T-cell (primary cell): ENCODE results near the gene TMEM170B. TPM values are rescaled to one million over a fixed set of nuclear protein-coding genes. Genes with fewer than 3 reads are reported as not detected.

ENCODE experiments used
- ATAC-seq, 4 experiments: fragments of 200-7000 bp in 3 of 4; fragments of 150-1000 bp in 1 of 4; cut with Tn5 transposase; replicated peaks in 1 of 4; 1 replicate in 3 of 4; 2 replicates in 1 of 4; pipeline ENCODE4 v1.10.0; 2021; ENCODE audit warnings: moderate library complexity in 3 of 4, mild to moderate bottlenecking in 2 of 4, moderate number of reproducible peaks in 1 of 4
- CTCF ChIA-PET, 2 donors: fragments of 300-600 bp; sonication (Branson Sonifier 250); formaldehyde crosslinking; loops; one replicate each; lab custom pipeline; 2022; ENCODE audit warnings: antibody characterized with exemption in 2 of 2; lab: Charles Lee
- POLR2A ChIA-PET, 2 donors: fragments of 300-600 bp; sonication (Branson Sonifier 250); formaldehyde crosslinking; loops; one replicate each; lab custom pipeline; 2022; ENCODE audit warnings: antibody characterized with exemption in 2 of 2; lab: Charles Lee
- DNase-seq, 35 experiments: peaks; one replicate each; pipeline versions ENCODE4 v3.0.0 to v3.0.0-alpha.2; 2013 to 2023
- H3K27ac ChIP-seq: one replicate; pipeline ENCODE4 v1.5.1; 2013; ENCODE audit warnings: low read length
- H3K27me3 ChIP-seq, 2 experiments: replicated peaks in 1 of 2; 1 replicate in 1 of 2; 2 replicates in 1 of 2; pipeline versions ENCODE4 v1.6.1 to v1.7.0; 2013; ENCODE audit warnings: low read length in 1 of 2, mixed read lengths in 1 of 2; ENCODE audit not compliant: control insufficient read depth in 2 of 2, insufficient read depth in 2 of 2; ENCODE audit errors: extremely low read depth in 1 of 2
- H3K36me3 ChIP-seq, 2 donors: 1 replicate in 1 of 2; 2 replicates in 1 of 2; pipeline versions ENCODE4 v1.6.1 to v1.7.0; 2013; ENCODE audit warnings: low read length in 1 of 2; ENCODE audit not compliant: control insufficient read depth in 2 of 2, insufficient read depth in 1 of 2; ENCODE audit errors: extremely low read depth in 1 of 2
- H3K4me1 ChIP-seq, 2 experiments: 1 replicate in 1 of 2; 2 replicates in 1 of 2; pipeline versions ENCODE4 v1.6.1 to v1.7.0; 2013; ENCODE audit warnings: low read length in 2 of 2, mixed read lengths in 1 of 2; ENCODE audit not compliant: insufficient read depth in 2 of 2, control insufficient read depth in 1 of 2; ENCODE audit errors: extremely low read depth in 1 of 2
- H3K4me3 ChIP-seq, 2 donors: 1 replicate in 1 of 2; 2 replicates in 1 of 2; pipeline versions ENCODE4 v1.5.1 to v1.7.0; 2013; ENCODE audit warnings: mild to moderate bottlenecking in 2 of 2, low read length in 1 of 2, moderate library complexity in 1 of 2; ENCODE audit not compliant: control insufficient read depth in 1 of 2; ENCODE audit errors: extremely low read depth in 1 of 2
- H3K9me3 ChIP-seq: 2 replicates; pipeline ENCODE4 v1.7.0; 2013
- H3K27ac Mint-ChIP-seq, 2 donors: one replicate each; pipeline ENCODE4 v1.8.0; 2020 to 2021; ENCODE audit warnings: mild to moderate bottlenecking in 2 of 2, mixed read lengths in 2 of 2
- H3K27me3 Mint-ChIP-seq, 2 donors: one replicate each; pipeline ENCODE4 v1.8.0; 2021 to 2022; ENCODE audit warnings: mixed read lengths in 2 of 2
- H3K36me3 Mint-ChIP-seq: one replicate; pipeline ENCODE4 v1.8.0; 2021; ENCODE audit warnings: mixed read lengths
- H3K4me1 Mint-ChIP-seq, 3 donors: one replicate each; pipeline ENCODE4 v1.8.0; 2020 to 2022; ENCODE audit warnings: mixed read lengths in 3 of 3, mild to moderate bottlenecking in 1 of 3
- H3K4me3 Mint-ChIP-seq, 3 donors: one replicate each; pipeline ENCODE4 v1.8.0; 2020 to 2022; ENCODE audit warnings: mild to moderate bottlenecking in 3 of 3, mixed read lengths in 3 of 3, moderate library complexity in 3 of 3
- H3K9me3 Mint-ChIP-seq, 3 donors: one replicate each; pipeline ENCODE4 v1.8.0; 2020 to 2022; ENCODE audit warnings: mixed read lengths in 3 of 3
- whole genome bisulfite sequencing: methylation state at CpG from one replicate; pipeline ENCODE4 v1.1.5; 2013; ENCODE audit warnings: missing lambda C conversion rate; ENCODE audit not compliant: insufficient coverage; 5-methylcytosine and 5-hydroxymethylcytosine counted together
- total RNA-seq, 35 experiments: library from RNA in 6 of 35; stranded (reverse) in 6 of 35; fragments of 120-200 nt in 1 of 35; gene quantifications; one replicate each; pipeline versions ENCODE4 v1.2.1 to v1.2.4 and lab custom pipeline; 2013 to 2026

The TMEM170B gene
- total RNA-seq, 5 donors from 2014 or later (not counting 1 experiment from before 2014, with no cell fraction given) = 1.4 to 2.4 (median 1.9) TPM

DNA sequence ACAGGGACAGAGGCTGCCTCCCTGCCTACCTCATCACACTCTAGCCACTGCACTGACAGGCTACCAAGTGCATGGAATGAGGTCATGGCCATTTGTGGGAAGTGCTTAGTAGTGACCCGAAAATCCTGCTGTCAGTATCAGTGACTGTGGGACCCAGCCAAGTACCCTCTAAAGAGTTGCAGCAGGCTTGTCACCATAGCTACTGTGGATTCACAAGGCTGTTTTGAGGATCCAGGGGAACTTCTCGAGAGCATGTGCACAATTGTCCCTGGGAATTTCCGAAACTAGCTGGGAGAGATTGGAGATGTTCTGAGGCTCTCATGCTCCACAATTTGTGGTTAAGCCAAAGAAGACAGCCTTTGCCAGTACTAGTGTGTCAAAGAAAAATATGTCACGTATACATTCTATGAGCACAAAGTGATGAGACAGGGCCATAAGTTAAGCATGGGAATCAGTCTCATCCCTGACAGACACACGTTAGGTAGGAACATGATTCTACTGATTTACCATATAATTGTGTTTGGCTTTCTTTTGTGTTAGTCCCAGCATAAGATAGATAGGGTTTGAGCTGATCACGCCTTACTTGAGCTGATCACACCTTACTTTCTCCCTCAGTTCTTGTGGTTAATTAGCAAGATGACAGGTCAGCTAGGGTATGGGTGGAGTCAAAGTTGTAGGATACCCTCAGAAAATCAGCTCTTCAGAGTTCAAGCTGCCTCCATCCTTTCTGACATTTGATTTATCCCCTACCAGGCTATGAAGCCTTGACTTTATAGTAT is 42.6 kb upstream of the TMEM170B start:
- Histone ChIP-seq H3K36me3 (no peaks in the 10 kb centered on the region), H3K27me3 (no peaks in the 10 kb centered on the region), H3K4me1 (no peaks in the 10 kb centered on the region), H3K27ac (no peak overlapping the region), H3K4me3 (no peak overlapping the region), H3K9me3 (no peaks in the 10 kb centered on the region)
- Mint-ChIP-seq H3K4me3 (no peak overlapping the region), H3K4me1 (peaks cover 0 to 4% (median 3%) of the 10 kb centered on the region in 3 donors), H3K27ac (no peak overlapping the region), H3K9me3 (no peaks in the 10 kb centered on the region), H3K36me3 (no peaks in the 10 kb centered on the region), H3K27me3 (no peaks in the 10 kb centered on the region)
- 50% methylated on average over 2 of the region's 6 CpGs for WGBS
- CTCF ChIA-PET = interaction anchor here (0.6 to 4.1 kb wide), 22 partner anchors 9 to 1016 kb away, joined by 3 to 49 read pairs (median 4); no protein-coding TSS in a partner anchor
- no peak for ATAC-seq
- POLR2A ChIA-PET = interaction anchor here in 1 of 2 donors (0.6 kb wide), 1 partner anchor 263 kb away, joined by 3 read pairs; the partner anchor contains the start of gene NEDD9
- DNase-seq = no peak

DNA sequence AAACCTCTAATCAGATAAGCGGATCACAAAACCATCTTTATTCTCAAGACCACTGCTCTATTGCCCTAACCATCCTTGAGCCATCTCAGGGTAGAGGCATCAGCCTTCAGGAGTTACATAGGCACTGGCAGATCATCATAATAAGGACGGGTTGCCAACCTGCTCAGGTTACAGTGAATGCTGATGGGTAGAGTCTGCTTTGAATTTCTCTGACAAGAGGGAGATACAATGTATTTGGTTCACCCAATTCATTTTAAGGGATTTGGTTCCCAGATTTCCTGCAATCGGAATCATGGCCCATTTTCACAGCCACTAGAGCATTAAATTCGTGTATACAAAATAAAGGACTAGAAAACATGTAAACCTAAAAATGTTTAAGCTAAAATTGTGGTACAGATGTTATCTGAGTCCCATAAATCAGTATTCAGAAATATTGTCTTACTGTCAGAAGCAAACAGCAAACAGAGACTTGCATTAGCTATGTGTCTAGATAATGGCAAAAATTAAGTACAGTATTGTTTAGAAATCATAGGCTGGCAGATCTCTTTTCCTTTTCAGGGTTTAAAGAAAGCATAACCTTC is 41.9 kb upstream of the TMEM170B start:
- Mint-ChIP-seq H3K36me3 (no peaks in the 10 kb centered on the region), H3K9me3 (no peaks in the 10 kb centered on the region), H3K4me3 (no peak overlapping the region), H3K27me3 (no peaks in the 10 kb centered on the region), H3K27ac (no peak overlapping the region), H3K4me1 (peaks cover 0 to 4% (median 3%) of the 10 kb centered on the region in 3 donors)
- Histone ChIP-seq H3K36me3 (no peaks in the 10 kb centered on the region), H3K9me3 (no peaks in the 10 kb centered on the region), H3K27ac (no peak overlapping the region), H3K4me1 (no peaks in the 10 kb centered on the region), H3K4me3 (no peak overlapping the region), H3K27me3 (no peaks in the 10 kb centered on the region)
- 83% methylated on average over 1 of the region's 4 CpGs for WGBS
- POLR2A ChIA-PET = interaction anchor here in 1 of 2 donors (0.6 kb wide), 2 partner anchors 8 to 263 kb away, joined by 3 read pairs; partner anchors contain the start of gene NEDD9
- no peak for DNase-seq
- no peak for ATAC-seq
- CTCF ChIA-PET = interaction anchor here (0.6 to 4.1 kb wide), 36 partner anchors 10 to 1017 kb away, joined by 3 to 49 read pairs (median 4); no protein-coding TSS in a partner anchor

GRCh38 chr6:11496152-11497060 is 41.1 kb upstream of the TMEM170B start:
- Histone ChIP-seq H3K9me3 (no peaks in the 10 kb centered on the region), H3K36me3 (no peaks in the 10 kb centered on the region), H3K27me3 (no peaks in the 10 kb centered on the region), H3K4me3 (no peak overlapping the region), H3K4me1 (no peaks in the 10 kb centered on the region), H3K27ac (no peak overlapping the region)
- Mint-ChIP-seq H3K4me1 (peaks cover 0 to 4% (median 3%) of the 10 kb centered on the region in 3 donors), H3K9me3 (peaks cover 0 to 4% (median 2%) of the 10 kb centered on the region in 3 donors), H3K27ac (no peak overlapping the region), H3K36me3 (no peaks in the 10 kb centered on the region), H3K27me3 (no peaks in the 10 kb centered on the region), H3K4me3 (no peak overlapping the region)
- ChIA-PET CTCF (interaction anchor here (0.7 to 4.1 kb wide), 43 partner anchors 11 to 1018 kb away, joined by 3 to 49 read pairs (median 4); no protein-coding TSS in a partner anchor), POLR2A (interaction anchor here in 1 of 2 donors (0.6 kb wide), 1 partner anchor 9 kb away, joined by 3 read pairs; no protein-coding TSS in a partner anchor)
- DNase-seq (peak; percentile 24 to 90 (median 62)), ATAC-seq (peak; percentile 93 to 98 (median 94))
- WGBS = 85% methylated on average over 5 of the region's 12 CpGs

GRCh38 chr6:11497107-11497506 is 40.4 kb upstream of the TMEM170B start:
- H3K4me3 ChIP-seq = no peak overlapping the region
- CTCF ChIA-PET = interaction anchor here (0.7 to 4.1 kb wide), 23 partner anchors 12 to 543 kb away, joined by 3 to 49 read pairs (median 4); no protein-coding TSS in a partner anchor
- Mint-ChIP-seq H3K4me1 (peaks cover 0 to 4% (median 3%) of the 10 kb centered on the region in 3 donors), H3K27me3 (no peaks in the 10 kb centered on the region), H3K36me3 (no peaks in the 10 kb centered on the region), H3K4me3 (no peak overlapping the region), H3K27ac (no peak overlapping the region), H3K9me3 (peaks cover 0 to 4% (median 2%) of the 10 kb centered on the region in 3 donors)
- no peaks in the 10 kb centered on the region for H3K9me3 ChIP-seq
- 87% methylated on average over 3 of the region's 9 CpGs for WGBS
- H3K27me3 ChIP-seq = no peaks in the 10 kb centered on the region
- H3K36me3 ChIP-seq = no peaks in the 10 kb centered on the region
- DNase-seq (no peak), ATAC-seq (no peak)
- POLR2A ChIA-PET = no interaction called here
- H3K4me1 ChIP-seq = no peaks in the 10 kb centered on the region
- H3K27ac ChIP-seq = no peak overlapping the region

GRCh38 chr6:11497881-11498280 is 39.7 kb upstream of the TMEM170B start:
- H3K9me3 ChIP-seq = no peaks in the 10 kb centered on the region
- H3K27me3 ChIP-seq = no peaks in the 10 kb centered on the region
- Mint-ChIP-seq H3K27me3 (no peaks in the 10 kb centered on the region), H3K9me3 (peaks cover 0 to 4% (median 2%) of the 10 kb centered on the region in 3 donors), H3K4me3 (no peak overlapping the region), H3K36me3 (no peaks in the 10 kb centered on the region), H3K4me1 (peaks cover 0 to 4% (median 3%) of the 10 kb centered on the region in 3 donors), H3K27ac (no peak overlapping the region)
- no peaks in the 10 kb centered on the region for H3K36me3 ChIP-seq
- H3K4me1 ChIP-seq = no peaks in the 10 kb centered on the region
- POLR2A ChIA-PET = no interaction called here
- ATAC-seq = no peak
- H3K4me3 ChIP-seq = no peak overlapping the region
- no peak for DNase-seq
- CTCF ChIA-PET = interaction anchor here (0.6 to 4.1 kb wide), 5 partner anchors 10 to 353 kb away, joined by 4 to 49 read pairs (median 36); no protein-coding TSS in a partner anchor
- H3K27ac ChIP-seq = no peak overlapping the region
- 92% methylated on average over 1 of the region's 1 CpG for WGBS
